PFSK-1 (cell line): ENCODE data around the gene TCF4.

Experiments
- FOXP2 ChIP-seq: optimal IDR thresholded peaks from 2 replicates; pipeline ENCODE3; 2011; ENCODE audit warnings: borderline replicate concordance, control low read depth, inconsistent platforms; ENCODE audit not compliant: insufficient read depth; ENCODE audit errors: extremely low read length, extremely low read depth
- POLR2AphosphoS5 ChIP-seq: IDR thresholded peaks from 2 replicates; pipeline ENCODE4 v1.6.1; 2012; ENCODE audit warnings: low read depth, mild to moderate bottlenecking, control low read depth, low read length, moderate library complexity
- SIN3A ChIP-seq: IDR thresholded peaks from 2 replicates; pipeline ENCODE4 v1.6.1; 2012; ENCODE audit warnings: mild to moderate bottlenecking, low read length, moderate library complexity, borderline replicate concordance; ENCODE audit not compliant: insufficient read depth
- TAF1 ChIP-seq: IDR thresholded peaks from 2 replicates; pipeline ENCODE4 v1.6.1; 2012; ENCODE audit warnings: low read length, control low read depth, borderline replicate concordance; ENCODE audit not compliant: insufficient read depth
- TF ChIP-seq, protein P1 (sequence below), 2 experiments: IDR thresholded peaks; 2 replicates each; pipeline versions ENCODE4 v1.6.1 to v1.8.0; 2011 to 2012; ENCODE audit warnings: low read depth in 2 of 2, low read length in 2 of 2, control low read depth in 1 of 2, inconsistent platforms in 1 of 2, mild to moderate bottlenecking in 1 of 2, moderate library complexity in 1 of 2; ENCODE audit not compliant: insufficient read depth in 1 of 2

DNA sequence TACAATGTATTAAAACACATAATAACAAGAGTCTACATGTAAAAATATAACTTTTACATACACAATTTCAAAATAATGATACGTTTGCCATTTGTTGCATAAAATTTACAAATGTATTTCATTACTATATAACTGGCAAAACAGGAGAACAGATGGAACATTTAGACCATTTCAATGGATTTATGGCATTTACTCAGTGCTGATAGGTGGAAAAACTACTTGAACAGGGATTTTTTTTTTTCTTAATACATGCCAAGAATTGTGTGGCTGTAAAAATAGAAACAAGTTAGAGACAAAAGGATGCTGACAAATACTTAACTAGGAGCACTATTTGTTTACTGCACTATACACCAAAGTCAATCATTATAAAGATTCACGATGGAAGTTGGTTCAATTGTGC is 361.9 kb downstream of the TCF4 start:
- TF ChIP-seq SIN3A (no peak), TAF1 (no peak), POLR2AphosphoS5 (no peak), FOXP2 (no peak)
- TF ChIP-seq, protein P1, sequence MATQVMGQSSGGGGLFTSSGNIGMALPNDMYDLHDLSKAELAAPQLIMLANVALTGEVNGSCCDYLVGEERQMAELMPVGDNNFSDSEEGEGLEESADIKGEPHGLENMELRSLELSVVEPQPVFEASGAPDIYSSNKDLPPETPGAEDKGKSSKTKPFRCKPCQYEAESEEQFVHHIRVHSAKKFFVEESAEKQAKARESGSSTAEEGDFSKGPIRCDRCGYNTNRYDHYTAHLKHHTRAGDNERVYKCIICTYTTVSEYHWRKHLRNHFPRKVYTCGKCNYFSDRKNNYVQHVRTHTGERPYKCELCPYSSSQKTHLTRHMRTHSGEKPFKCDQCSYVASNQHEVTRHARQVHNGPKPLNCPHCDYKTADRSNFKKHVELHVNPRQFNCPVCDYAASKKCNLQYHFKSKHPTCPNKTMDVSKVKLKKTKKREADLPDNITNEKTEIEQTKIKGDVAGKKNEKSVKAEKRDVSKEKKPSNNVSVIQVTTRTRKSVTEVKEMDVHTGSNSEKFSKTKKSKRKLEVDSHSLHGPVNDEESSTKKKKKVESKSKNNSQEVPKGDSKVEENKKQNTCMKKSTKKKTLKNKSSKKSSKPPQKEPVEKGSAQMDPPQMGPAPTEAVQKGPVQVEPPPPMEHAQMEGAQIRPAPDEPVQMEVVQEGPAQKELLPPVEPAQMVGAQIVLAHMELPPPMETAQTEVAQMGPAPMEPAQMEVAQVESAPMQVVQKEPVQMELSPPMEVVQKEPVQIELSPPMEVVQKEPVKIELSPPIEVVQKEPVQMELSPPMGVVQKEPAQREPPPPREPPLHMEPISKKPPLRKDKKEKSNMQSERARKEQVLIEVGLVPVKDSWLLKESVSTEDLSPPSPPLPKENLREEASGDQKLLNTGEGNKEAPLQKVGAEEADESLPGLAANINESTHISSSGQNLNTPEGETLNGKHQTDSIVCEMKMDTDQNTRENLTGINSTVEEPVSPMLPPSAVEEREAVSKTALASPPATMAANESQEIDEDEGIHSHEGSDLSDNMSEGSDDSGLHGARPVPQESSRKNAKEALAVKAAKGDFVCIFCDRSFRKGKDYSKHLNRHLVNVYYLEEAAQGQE (IDR thresholded peaks at IDR 0.05; ENCODE audit: insufficient read depth in 1 of 2, low read depth in 2 of 2, low read length in 2 of 2), result no peak
